Ectodermal cell (in vitro differentiated cells): ENCODE measurements around the gene AOAH.

Experiments
- H3K27ac ChIP-seq: 2 replicates; pipeline ENCODE4 v1.7.0; 2013; ENCODE audit warnings: mild to moderate bottlenecking, low read depth, low read length; ENCODE audit not compliant: insufficient read depth, poor library complexity, severe bottlenecking
- H3K27me3 ChIP-seq: 2 replicates; pipeline ENCODE4 v1.7.0; 2013; ENCODE audit warnings: mild to moderate bottlenecking, low read length; ENCODE audit not compliant: insufficient read depth, control insufficient read depth, poor library complexity, severe bottlenecking
- H3K36me3 ChIP-seq: one replicate; pipeline ENCODE4 v1.7.0; 2013; ENCODE audit warnings: low read length; ENCODE audit not compliant: control insufficient read depth, insufficient read depth
- H3K4me1 ChIP-seq: one replicate; pipeline ENCODE4 v1.7.0; 2013; ENCODE audit warnings: low read length; ENCODE audit not compliant: control insufficient read depth, insufficient read depth
- H3K4me3 ChIP-seq: 2 replicates; pipeline ENCODE4 v1.7.0; 2013; ENCODE audit warnings: low read depth, low read length, control low read depth; ENCODE audit not compliant: insufficient read depth
- H3K9me3 ChIP-seq: 2 replicates; pipeline ENCODE4 v1.7.0; 2013; ENCODE audit warnings: mild to moderate bottlenecking, low read length, moderate library complexity; ENCODE audit not compliant: control insufficient read depth
- WGBS, 2 experiments: methylation state at CpG; one replicate each; pipeline ENCODE4 v1.1.7; 2013; ENCODE audit warnings: missing lambda C conversion rate in 2 of 2; 5-methylcytosine and 5-hydroxymethylcytosine counted together

The AOAH gene

DNA sequence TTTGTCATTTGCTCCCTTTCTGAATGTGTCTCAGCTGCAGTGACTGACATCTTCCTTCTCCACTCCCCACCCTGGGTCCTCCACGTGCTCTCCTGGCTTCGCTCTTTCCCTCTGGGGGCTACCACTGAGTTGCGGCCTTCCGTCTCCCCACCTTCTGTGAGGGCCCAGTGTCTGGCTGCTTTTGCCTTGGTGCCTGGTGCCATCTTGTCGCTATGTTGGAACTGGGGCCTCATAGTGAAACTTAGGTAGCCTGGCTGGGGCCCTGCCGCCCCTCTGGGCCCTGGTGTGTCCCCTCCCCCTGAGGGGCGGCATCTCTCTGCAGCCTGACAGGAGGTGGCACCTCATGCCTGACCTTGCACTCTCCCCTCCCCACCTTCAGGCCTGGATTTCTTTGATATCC is 190.6 kb downstream of the AOAH start:
- 91 to 93% methylated on average over 7 of the region's 7 CpGs for WGBS, 2 experiments
- Histone ChIP-seq H3K9me3 (no peaks in the 10 kb centered on the region), H3K4me3 (no peak overlapping the region), H3K27me3 (no peaks in the 10 kb centered on the region), H3K4me1 (no peaks in the 10 kb centered on the region), H3K27ac (no peak overlapping the region), H3K36me3 (no peaks in the 10 kb centered on the region)

DNA sequence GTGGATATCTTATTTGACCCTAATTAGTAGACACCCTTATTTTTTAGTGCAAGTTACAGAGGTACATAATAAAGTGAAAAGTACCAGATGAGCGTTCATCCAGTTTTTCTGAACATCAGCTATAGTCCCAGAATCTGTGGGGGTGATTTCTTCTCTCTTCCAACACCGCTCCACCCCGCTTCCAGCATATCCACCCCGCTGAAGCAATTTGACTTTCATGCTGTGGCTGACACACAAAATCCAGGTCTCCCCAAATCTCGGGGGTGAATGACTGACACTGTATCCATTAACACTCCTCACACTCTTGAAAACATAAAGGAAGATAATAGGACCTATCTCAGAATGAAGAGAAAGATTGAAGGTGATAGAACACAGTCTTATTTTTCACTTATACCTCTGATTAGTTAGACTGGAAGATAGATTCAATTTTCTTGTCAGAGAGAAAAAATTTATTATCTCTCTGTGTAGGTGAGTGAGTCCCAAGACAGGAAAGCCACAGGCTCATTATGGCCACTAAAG is 191.3 kb downstream of the AOAH start:
- H3K27ac ChIP-seq, result no peak overlapping the region
- no peak overlapping the region for H3K4me3 ChIP-seq
- no peaks in the 10 kb centered on the region for H3K27me3 ChIP-seq
- no peaks in the 10 kb centered on the region for H3K36me3 ChIP-seq
- no peaks in the 10 kb centered on the region for H3K9me3 ChIP-seq
- H3K4me1 ChIP-seq, result no peaks in the 10 kb centered on the region
- WGBS, 2 experiments, result 93 to 94% methylated on average over 5 of the region's 5 CpGs

DNA sequence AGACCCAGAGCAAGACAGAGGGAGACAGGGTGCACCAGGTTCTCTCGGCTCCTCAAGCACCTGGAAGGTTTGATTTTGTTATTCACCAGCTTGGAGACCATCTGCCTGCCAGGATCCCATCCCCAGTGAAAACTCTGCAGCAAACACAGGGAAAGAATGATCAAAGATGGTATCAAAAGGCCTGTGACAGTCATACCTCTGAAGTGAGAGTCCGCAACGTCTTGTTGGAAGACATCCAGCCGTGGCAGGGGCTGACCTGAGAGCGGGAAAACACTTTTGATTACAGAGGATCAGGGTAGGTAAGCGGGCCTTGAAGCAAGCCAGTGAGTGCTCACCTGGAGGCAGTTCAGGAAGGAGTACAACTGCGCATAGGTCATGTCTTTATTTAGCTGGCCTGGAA is 192.3 kb downstream of the AOAH start:
- Histone ChIP-seq H3K4me1 (no peaks in the 10 kb centered on the region), H3K27me3 (no peaks in the 10 kb centered on the region), H3K4me3 (no peak overlapping the region), H3K36me3 (no peaks in the 10 kb centered on the region), H3K9me3 (no peaks in the 10 kb centered on the region), H3K27ac (no peak overlapping the region)
- 93 to 96% methylated on average over 7 of the region's 7 CpGs for WGBS, 2 experiments

DNA sequence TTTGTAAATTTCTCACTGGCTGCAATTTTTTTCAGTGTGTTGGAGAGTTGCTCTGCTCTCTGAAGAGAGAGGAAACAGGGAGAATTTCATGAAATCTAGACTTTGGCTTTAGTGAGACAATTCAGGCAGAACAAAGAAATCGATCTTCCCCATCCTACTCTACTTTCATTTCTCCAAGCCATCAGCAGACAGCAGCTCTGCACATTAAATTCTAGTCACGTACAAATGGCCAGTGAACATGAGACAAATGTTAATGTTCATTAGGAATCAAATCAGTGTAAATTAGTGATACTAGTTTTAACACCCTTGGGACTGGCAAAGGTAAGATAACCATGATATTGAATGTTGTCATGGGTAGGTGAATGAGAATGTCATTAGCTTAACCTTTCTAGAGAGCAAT is 193.8 kb downstream of the AOAH start:
- WGBS, 2 experiments, result 85 to 96% methylated on average over 2 of the region's 2 CpGs
- Histone ChIP-seq H3K27ac (no peak overlapping the region), H3K27me3 (no peaks in the 10 kb centered on the region), H3K36me3 (no peaks in the 10 kb centered on the region), H3K9me3 (no peaks in the 10 kb centered on the region), H3K4me3 (no peak overlapping the region), H3K4me1 (no peaks in the 10 kb centered on the region)

DNA sequence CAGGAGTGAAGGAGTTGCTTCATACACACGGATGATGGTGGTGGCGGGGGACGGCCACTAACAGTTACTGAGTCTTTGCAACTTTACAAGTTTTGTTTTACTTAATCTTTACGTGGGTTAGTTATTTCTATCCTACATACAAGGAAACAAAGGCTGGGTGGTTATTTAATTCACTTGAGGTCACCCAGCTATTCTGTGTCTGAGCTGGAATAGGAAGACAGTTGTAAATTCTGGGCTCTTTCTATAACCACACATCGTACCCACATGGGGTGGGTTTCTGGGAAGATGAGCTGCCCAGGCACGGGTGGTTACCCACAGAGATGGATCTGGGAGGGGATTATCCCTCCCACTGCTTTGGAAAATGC is 196.8 kb downstream of the AOAH start:
- Histone ChIP-seq H3K27ac (no peak overlapping the region), H3K27me3 (no peaks in the 10 kb centered on the region), H3K4me3 (no peak overlapping the region), H3K4me1 (peaks cover 7% of the 10 kb centered on the region), H3K36me3 (no peaks in the 10 kb centered on the region), H3K9me3 (no peaks in the 10 kb centered on the region)
- 94 to 96% methylated on average over 3 to 6 of the region's 6 CpGs for WGBS, 2 experiments

DNA sequence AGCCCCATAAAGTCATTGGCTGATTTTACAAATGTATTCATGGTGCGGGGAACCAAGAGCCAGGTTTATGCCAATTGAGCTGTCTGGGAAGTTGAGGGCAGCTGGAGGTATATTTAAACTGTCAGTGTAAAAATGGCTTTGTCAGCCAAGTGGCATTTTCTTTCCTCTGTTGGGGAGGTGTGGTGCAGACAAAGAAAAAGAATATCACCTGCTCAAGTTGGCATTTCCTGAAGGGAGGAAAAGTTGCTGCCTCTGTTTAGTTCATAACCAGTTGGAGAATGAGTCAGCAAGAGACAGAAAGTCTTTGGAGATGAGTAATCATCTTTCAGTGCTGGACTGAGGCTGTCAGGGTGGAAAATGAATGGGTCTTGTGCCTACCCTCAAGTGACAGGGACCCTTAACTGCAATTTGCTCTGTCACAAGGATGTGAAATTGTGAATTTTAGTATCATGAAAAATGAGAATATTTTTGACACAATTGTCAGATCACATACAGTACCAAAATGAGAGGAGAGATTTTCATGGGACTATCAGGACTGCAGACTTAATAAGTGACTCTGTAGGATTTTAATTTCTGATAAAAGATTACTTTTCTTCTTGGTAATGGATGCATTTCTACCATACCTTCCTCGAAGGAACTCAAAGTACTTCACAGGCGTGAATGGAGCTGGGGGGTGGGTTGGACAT is 197.3 kb downstream of the AOAH start:
- 95 to 100% methylated on average over 3 of the region's 3 CpGs for WGBS, 2 experiments

DNA sequence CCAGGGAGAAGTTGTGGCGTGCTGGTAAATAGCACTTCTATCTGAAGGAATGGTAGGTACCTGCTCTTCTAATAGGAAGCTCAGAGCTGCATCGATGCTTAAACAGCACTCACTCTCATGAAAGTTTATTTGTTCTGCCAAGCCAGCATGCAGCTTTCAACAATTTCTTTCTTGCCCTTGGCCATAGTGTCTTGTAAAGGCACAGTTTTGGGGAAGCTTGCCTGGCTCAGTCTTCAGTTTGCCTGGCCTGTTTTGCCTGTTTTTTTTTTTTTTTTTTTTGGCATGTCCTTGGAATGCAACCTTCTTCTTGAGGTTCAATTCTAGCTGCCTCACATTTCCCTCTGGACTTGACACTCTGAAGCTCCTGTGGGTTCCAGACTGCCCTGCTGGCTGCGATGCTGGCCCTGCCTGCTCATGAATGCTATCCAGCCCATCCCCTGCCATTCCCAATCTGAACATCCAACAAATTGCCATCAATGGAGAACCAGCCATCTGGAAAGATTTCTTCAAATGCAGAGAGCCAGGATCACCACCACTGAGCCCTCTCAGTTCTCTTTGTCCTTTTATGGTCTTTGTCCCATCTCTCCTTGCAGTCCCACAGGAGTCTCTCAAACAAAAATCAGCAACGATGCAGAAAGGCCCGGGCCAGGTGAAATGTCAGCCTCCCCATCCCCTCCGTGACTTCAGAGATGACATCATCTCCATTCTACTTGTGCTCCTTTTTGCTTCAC is 200.8 kb downstream of the AOAH start:
- Histone ChIP-seq H3K9me3 (no peaks in the 10 kb centered on the region), H3K4me1 (peaks cover 14% of the 10 kb centered on the region), H3K27ac (no peak overlapping the region), H3K27me3 (no peaks in the 10 kb centered on the region), H3K4me3 (no peak overlapping the region), H3K36me3 (no peaks in the 10 kb centered on the region)
- 90 to 92% methylated on average over 6 of the region's 6 CpGs for WGBS, 2 experiments

More for the DNA sequence above, 197.3 kb downstream of the AOAH start:
- H3K9me3 ChIP-seq, result no peaks in the 10 kb centered on the region
- no peaks in the 10 kb centered on the region for H3K27me3 ChIP-seq
- H3K4me1 ChIP-seq, result peaks cover 11% of the 10 kb centered on the region
- H3K36me3 ChIP-seq, result no peaks in the 10 kb centered on the region
- no peak overlapping the region for H3K4me3 ChIP-seq
- no peak overlapping the region for H3K27ac ChIP-seq

DNA sequence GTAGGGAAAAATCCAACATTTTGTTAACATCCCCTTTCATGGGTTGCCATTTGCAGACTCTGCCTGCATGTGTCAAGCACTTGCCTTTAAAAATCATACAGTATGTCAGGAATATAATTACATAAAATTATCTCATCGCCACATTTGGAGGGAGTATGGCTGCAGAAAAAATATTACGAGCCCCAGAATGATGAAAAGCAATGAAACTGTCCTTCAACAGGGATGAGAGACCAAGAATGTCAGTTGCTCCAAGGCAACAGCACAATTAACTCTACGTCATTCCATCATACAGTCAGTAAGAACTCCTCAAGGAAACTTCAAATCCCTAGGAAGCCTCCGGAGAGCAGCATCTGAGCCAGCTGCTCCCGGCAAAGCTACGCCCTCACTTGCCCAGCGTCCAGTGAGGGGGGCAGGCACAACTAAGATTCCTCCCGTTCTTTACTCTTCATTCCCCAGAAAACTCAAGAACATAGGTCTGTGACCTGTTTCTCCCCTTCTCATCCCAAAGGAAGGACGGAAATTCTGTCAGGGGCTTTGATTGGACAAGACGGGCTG is 201.8 kb downstream of the AOAH start:
- Histone ChIP-seq H3K9me3 (no peaks in the 10 kb centered on the region), H3K4me3 (no peak overlapping the region), H3K27ac (no peak overlapping the region), H3K27me3 (no peaks in the 10 kb centered on the region), H3K36me3 (no peaks in the 10 kb centered on the region), H3K4me1 (peaks cover 14% of the 10 kb centered on the region)
- 87 to 88% methylated on average over 10 of the region's 10 CpGs for WGBS, 2 experiments

DNA sequence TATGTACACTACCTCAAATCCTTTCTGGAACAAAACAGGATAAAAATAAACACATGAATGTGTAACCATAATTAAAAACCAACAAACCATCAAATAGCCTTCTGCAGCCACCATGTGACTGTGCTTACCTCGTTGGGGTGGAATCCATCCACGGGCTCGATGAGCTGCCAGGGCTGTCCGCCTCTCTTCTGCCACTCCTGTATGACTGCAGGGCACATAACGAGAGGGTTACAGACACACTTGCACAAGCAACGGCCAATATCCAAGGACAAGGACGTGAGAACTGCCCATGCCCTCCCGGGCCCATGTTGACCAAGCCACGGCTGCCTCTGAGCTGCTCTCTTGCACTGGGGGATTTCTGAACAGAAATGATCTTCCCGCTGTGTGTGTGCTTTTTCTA is 202.4 kb downstream of the AOAH start:
- WGBS, 2 experiments, result 92 to 95% methylated on average over 10 of the region's 10 CpGs
- Histone ChIP-seq H3K4me1 (peaks cover 14% of the 10 kb centered on the region), H3K9me3 (no peaks in the 10 kb centered on the region), H3K4me3 (no peak overlapping the region), H3K36me3 (no peaks in the 10 kb centered on the region), H3K27ac (no peak overlapping the region), H3K27me3 (no peaks in the 10 kb centered on the region)

DNA sequence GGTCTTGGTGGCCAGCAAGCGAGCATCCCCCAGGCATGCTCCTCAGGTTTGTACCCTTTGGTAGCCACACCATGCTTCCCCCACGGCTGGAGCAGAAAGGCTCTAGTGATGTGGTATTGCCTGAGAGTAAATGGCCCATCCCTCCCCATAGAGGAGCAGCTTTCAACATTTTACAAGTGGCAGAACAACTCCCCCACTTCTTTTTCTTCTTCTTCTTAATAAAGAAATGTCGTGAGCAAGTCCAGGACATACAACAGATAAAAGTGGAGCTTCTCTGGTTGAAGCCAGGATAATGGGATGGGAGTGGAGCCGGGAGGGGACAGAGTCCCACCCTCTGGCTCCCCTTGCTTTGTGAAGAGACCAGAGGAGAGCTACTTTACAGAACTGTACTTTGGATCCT is 203.2 kb downstream of the AOAH start:
- Histone ChIP-seq H3K36me3 (no peaks in the 10 kb centered on the region), H3K27me3 (no peaks in the 10 kb centered on the region), H3K4me1 (peaks cover 21% of the 10 kb centered on the region), H3K4me3 (no peak overlapping the region), H3K27ac (no peak overlapping the region), H3K9me3 (no peaks in the 10 kb centered on the region)
- WGBS, 2 experiments, result 91 to 93% methylated on average over 4 of the region's 4 CpGs
